KOPT-K1 (cell line): ENCODE measurements around the gene HRK.

Experiments used
- H3K27ac ChIP-seq: fragments of 200-600 bp; sonication (generic); 2 replicates; pipeline ENCODE4 v1.5.1; 2016; ENCODE audit warnings: antibody characterized with exemption, mild to moderate bottlenecking, low read depth, low read length; ENCODE audit not compliant: poor library complexity, severe bottlenecking
- H3K36me3 ChIP-seq: fragments of 200-600 bp; sonication (generic); 2 replicates; pipeline ENCODE4 v1.5.1; 2017; ENCODE audit warnings: antibody characterized with exemption, mild to moderate bottlenecking, low read length, moderate library complexity; ENCODE audit not compliant: insufficient read depth
- H3K9me3 ChIP-seq: fragments of 200-600 bp; sonication (generic); 2 replicates; pipeline ENCODE4 v1.5.1; 2017; ENCODE audit warnings: antibody characterized with exemption, low read length, mild to moderate bottlenecking; ENCODE audit not compliant: insufficient read depth, poor library complexity, severe bottlenecking

The HRK gene

GRCh38 chr12:116863275-116863767 lies 17.9 kb downstream of the HRK start:
- Histone ChIP-seq H3K27ac (no peak overlapping the region), H3K36me3 (no peaks in the 10 kb centered on the region), H3K9me3 (no peaks in the 10 kb centered on the region)

DNA sequence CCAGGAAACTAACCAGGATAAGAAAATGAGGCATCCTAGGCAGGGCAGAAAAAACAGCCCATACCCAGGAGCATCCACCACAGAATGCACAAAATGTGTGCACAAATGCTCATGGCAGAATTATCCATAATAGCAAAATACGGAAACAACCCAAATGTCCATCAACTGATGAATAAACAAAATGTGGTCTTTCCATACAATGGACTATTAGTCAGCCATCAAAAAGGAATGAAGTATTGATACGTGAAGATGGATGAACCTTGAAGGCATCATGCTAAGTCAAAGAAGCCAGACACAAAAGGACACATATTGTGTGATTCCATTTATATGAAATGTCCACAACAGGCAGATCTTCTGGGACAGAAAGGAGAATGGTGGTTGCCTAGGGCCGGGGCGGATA lies 19.1 kb downstream of the HRK start:
- H3K9me3 ChIP-seq: no peaks in the 10 kb centered on the region
- H3K27ac ChIP-seq: no peak overlapping the region
- no peaks in the 10 kb centered on the region for H3K36me3 ChIP-seq

DNA sequence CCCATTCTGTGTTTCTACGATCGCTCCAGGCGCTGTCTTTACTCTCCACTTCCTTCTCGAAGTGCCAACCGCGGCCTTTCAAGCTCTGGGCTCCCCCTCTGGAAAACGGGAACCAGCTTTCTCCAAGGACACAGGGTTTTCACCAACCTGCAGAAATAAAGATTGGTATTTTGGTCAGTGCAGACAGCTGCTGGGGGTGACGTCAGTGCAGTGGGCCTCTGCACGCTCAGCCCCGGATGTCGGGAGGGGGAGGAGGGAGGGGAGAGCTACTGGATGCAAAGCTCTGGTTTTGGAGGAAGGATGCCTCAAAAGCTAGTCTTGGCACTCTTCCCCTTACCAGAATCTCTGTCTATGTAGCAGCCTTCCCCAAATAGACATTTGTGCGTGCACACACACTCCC lies 19.9 kb downstream of the HRK start:
- Histone ChIP-seq H3K27ac (no peak overlapping the region), H3K36me3 (no peaks in the 10 kb centered on the region)

DNA sequence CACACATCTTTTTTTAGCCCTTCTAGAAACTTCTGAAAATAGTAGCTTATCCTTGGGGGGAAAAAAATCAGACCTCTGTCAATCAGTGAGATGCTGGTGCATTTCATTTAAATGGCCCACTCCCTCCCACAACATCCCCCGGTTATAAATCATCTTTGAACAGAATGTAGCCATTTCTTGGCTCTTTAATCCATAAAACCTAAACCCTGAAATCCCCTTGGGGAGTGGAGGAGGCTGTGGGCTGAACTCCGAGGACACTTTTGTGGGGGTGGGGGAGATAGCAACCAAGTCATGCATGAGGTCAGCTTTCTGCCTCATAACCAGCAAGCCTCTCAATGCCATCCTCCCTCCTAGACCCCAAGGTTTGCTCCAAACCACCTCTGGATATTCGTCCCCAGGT lies 21.0 kb downstream of the HRK start:
- no peaks in the 10 kb centered on the region for H3K9me3 ChIP-seq
- H3K36me3 ChIP-seq: no peaks in the 10 kb centered on the region
- H3K27ac ChIP-seq: no peak overlapping the region

More for the DNA sequence above, 19.9 kb downstream of the HRK start:
- H3K9me3 ChIP-seq: no peaks in the 10 kb centered on the region

- Histone ChIP-seq H3K27ac (no peak overlapping the region), H3K36me3 (no peaks in the 10 kb centered on the region), H3K9me3 (no peaks in the 10 kb centered on the region)
Observed at GRCh38 chr12:116859079-116859478, 22.2 kb downstream of the HRK start.

- no peaks in the 10 kb centered on the region for H3K36me3 ChIP-seq
- no peak overlapping the region for H3K27ac ChIP-seq
- H3K9me3 ChIP-seq: no peaks in the 10 kb centered on the region
Observed at GRCh38 chr12:116856729-116857128, 24.5 kb downstream of the HRK start.

DNA sequence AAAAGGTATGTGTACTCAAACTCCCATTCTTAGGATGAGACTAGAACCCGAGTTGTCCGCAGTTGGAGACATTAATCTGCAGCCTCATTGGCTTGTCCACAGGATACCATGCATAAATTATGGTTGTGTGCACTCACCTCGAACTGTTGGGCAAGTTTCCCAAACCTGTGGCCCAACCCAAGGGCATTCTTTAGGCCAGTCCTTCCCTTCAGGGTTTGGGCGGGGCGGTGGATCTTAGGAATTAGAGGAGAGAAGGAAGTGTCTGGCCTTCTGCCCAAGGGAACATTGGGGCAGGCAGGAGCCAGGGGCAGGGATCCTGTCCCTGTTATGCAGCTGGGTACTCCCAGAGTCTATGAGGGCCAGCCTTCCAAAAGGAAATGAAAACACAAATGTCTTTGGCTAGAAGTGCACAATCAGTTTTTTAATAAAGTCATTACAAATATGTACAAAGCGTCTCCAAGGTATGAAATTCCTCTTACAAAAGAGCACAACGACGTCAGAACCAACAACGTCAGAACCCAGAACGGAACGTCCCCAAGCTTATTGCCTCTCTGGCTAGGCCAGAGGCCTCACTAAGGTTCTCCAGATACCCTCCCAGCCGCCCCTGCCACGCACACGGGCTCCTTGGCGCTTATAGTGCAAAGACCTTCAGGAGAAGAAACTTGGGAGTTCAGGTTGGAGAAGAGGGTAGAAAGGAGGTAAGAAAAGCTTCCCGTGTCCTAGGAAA lies 25.3 kb downstream of the HRK start:
- no peak overlapping the region for H3K27ac ChIP-seq
- no peaks in the 10 kb centered on the region for H3K9me3 ChIP-seq

DNA sequence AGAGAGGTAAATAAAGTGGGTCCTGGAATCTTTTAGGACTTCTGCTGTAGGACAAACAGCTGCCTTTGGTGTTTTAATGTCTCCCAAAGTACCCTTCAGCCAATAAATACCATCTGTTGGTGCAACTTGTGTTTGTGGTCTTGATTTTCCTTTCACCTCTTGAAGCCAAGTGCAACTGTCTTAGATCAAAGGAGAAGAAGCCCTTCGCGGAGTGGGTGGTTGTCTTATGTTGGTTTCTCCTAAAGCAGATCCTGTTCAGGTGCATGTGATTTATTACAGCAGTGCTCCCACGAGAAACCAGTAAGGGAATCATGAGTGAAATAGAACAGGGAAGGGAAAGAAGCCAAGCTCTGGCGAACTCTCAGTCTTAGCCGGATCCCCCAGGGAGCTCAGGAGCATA lies 27.7 kb downstream of the HRK start:
- no peaks in the 10 kb centered on the region for H3K9me3 ChIP-seq
- H3K36me3 ChIP-seq: no peaks in the 10 kb centered on the region
- no peak overlapping the region for H3K27ac ChIP-seq

More for the DNA sequence above, 25.3 kb downstream of the HRK start:
- H3K36me3 ChIP-seq: no peaks in the 10 kb centered on the region

DNA sequence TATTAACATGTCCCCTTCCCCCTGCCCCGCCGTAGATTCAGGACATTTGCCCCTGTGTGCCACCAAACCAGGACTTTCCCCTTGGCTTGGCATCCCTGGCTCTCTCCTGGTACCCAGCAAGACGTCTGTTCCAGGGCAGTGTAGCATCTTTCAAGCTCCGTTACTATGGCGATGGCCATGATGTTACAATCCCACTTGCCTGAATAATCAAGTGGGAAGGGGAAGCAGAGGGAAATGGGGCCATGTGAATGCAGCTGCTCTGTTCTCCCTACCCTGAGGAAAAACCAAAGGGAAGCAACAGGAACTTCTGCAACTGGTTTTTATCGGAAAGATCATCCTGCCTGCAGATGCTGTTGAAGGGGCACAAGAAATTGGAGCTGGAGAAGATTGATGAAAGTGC lies 28.9 kb downstream of the HRK start:
- H3K36me3 ChIP-seq: no peaks in the 10 kb centered on the region
- no peaks in the 10 kb centered on the region for H3K9me3 ChIP-seq
- H3K27ac ChIP-seq: no peak overlapping the region

- Histone ChIP-seq H3K27ac (no peak overlapping the region), H3K9me3 (no peaks in the 10 kb centered on the region), H3K36me3 (no peaks in the 10 kb centered on the region)
Observed at GRCh38 chr12:116849216-116849615, 32.0 kb downstream of the HRK start.

DNA sequence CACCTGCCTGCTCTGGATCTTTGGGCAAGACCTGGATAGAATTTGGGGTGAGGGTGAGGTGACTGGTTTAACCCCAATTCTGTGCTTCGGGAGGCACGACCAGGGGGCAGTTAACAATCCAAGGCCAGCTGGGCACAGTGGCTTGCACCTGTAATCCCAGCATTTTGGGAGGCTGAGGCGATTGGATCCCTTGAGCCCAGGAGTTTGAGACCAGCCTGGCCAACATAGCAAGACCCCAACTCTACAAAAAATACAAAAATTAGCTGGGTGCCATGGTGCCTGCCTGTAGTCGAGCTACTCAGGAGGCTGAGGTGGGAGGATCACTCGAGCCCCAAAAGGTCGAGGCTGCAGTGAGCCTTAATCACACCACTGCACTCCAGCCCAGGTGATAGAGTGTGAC lies 38.2 kb downstream of the HRK start:
- no peak overlapping the region for H3K27ac ChIP-seq
- H3K36me3 ChIP-seq: no peaks in the 10 kb centered on the region
- no peaks in the 10 kb centered on the region for H3K9me3 ChIP-seq

DNA sequence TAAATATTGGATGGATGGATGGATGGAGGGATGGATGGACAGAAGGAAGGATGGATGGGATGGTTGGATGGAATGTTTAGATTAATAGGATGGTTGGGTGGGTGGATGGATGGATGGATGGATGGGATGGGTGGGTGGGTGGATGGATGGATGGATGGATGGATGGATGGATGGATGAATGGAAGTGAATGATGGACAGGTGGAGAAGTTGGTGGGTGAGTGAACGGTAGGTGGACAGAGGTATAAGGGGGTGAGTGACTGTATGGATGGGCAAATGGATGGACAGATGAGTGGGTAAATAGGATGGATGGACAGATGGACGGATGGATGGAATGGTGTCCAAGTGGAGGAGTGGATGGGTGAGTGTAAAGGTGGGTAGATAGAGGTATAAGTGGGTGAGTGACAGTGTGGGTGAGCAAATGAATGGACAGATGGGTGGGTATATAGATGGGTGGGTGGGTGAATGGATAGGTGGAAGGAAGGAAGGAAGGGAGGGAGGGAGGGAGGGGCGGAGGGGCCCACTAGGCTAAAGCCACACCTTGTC lies 41.9 kb downstream of the HRK start:
- Histone ChIP-seq H3K9me3 (no peaks in the 10 kb centered on the region), H3K27ac (no peak overlapping the region), H3K36me3 (peaks cover 18% of the 10 kb centered on the region; the same call in 1 of the 2 replicates)

DNA sequence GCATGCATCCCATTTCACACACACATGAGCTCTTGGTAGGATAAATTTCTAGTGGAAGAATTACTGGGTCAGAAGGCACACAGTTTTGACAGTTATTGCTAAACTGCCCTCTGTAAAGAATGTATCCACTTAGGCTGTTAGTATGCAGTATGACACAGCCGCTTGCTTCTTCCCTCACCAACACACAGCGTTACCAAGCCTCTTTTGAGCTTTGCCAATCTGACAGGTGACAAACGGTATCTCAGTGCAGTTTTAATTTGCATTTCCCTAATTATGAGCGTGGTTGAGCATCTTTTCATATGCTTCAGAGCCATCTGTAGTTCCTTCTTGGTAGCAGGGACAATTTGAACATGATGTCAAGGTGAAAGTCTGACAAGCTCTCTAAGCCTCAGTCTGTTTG lies 42.9 kb downstream of the HRK start:
- Histone ChIP-seq H3K9me3 (no peaks in the 10 kb centered on the region), H3K27ac (no peak overlapping the region), H3K36me3 (peaks cover 18% of the 10 kb centered on the region; the same call in 1 of the 2 replicates)

DNA sequence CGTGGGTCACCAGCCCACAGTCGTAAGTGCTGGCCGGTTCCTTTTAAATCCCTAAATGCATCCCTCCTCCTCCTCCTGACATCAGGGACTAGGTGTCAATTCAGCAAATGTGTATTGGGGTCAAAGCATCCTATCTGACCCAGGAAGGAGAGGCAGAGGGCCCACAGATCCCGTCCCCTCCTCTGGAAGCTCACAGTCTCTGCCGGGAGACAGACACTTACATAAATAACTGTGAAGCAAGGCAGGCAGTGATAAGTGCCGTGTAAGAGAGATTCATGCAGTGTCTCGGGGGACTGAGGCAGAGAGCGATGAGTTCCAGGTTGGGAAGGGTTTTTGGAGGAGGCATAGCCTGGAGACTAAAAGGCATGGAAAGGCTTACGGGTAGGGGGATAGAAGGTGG lies 44.1 kb downstream of the HRK start:
- Histone ChIP-seq H3K9me3 (no peaks in the 10 kb centered on the region), H3K27ac (no peak overlapping the region), H3K36me3 (peaks cover 18% of the 10 kb centered on the region; the same call in 1 of the 2 replicates)

DNA sequence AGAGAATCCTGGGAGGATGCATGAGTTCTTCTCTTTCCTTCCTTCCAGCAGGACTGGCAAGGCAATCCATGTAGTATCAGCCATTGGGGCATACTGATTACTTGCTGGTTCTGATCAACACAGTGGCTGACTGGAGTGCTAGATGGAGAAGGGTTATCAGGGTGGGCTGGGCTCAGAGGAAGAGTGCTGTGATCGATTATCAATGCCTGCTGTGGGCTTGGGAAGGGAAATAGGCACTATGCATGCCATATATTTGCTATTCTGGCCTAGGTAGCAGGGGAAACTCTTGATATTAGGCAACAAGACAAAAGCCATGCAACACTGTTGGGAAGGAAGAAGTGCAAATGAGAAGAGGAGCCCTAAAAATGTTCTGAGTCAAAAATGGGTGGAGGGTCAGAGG lies 45.8 kb downstream of the HRK start:
- H3K9me3 ChIP-seq: no peaks in the 10 kb centered on the region
- no peak overlapping the region for H3K27ac ChIP-seq
- peaks cover 18% of the 10 kb centered on the region; the same call in 1 of the 2 replicates for H3K36me3 ChIP-seq

DNA sequence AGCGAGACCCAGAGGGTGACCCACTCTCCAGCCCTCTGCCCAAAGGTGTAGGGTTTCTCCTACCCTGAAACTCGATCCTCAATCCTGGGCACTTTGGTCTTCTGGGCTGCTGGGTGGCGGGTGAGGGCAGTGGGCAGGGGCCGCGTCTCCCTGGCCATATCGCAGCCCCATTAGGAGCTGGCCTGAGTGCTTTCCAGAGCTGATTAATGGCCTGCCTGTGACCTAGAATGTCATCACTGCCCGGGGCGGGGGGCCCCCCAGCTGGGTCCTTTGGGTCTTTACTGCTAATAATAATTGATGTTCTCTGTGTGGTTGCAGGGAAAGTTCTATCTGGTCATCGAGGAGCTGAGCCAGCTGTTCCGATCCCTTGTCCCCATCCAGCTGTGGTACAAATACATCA lies 47.8 kb downstream of the HRK start:
- Histone ChIP-seq H3K9me3 (no peaks in the 10 kb centered on the region), H3K36me3 (peaks cover 18% of the 10 kb centered on the region; the same call in 1 of the 2 replicates), H3K27ac (no peak overlapping the region)
